NOMO-1 treated with dmso at 0.1 percent for 144 hours (cell line): ENCODE measurements around the gene ADIPOR1.
A peak's percentile ranks its signal among the peaks of the same experiment; 100 is the strongest.
"Not testable (repeated sequence)": the region's sequence is repeated elsewhere in the genome, so short reads cannot be mapped to it uniquely, and the experiment has no call there.

Source experiments
- DNase-seq: peaks from one replicate; lab custom pipeline; 2025; ENCODE audit not compliant: unreplicated experiment; lab: John Stamatoyannopoulos, UW

ADIPOR1 gene, protein sequence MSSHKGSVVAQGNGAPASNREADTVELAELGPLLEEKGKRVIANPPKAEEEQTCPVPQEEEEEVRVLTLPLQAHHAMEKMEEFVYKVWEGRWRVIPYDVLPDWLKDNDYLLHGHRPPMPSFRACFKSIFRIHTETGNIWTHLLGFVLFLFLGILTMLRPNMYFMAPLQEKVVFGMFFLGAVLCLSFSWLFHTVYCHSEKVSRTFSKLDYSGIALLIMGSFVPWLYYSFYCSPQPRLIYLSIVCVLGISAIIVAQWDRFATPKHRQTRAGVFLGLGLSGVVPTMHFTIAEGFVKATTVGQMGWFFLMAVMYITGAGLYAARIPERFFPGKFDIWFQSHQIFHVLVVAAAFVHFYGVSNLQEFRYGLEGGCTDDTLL

DNA sequence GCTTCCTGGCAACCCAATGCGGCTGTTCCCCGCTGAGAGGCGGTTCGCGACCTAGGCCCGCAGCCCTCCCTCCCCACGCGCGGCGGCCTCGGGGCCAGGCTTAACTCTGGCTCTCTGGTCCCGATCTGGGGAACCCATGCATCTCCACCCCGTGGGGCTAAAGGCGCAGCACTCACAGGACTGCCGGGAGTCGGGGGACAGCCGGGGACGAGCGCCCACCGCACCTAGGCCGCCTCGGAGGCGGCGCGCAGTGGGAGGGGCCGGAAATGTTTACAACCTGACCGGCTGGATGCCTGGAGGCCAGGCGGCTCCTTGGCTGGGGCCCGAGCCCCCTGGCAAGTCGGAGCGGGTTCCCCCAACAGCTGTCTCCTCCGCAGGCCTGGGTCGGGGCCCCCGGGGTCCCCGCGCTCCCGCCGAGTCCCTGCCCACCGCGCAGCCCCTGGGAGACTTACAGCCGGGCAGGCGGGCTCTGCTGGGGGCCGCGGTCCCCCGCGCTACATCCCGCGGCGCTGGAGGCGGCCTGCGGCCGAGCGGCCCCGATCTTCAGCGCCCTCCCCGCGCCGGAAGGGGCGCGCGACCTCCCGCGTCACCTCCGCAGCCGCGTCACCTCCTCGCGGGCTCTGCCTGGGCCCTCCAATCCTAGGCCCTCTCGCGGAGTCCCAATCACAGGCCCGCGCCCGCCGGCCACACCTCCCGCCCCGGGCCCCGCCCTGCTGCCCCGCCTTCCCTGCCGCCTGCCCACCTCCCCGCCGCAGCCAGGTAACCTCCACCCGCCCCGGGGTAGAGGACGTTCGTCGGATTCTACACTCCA lies at the start of gene ADIPOR1:
ADIPOR1 (minus strand) TSS at position 580 of the 811 bp plus-strand sequence. CDS start 7,242 bp downstream, outside the sequence.
- peak; percentile 87 for DNase-seq

DNA sequence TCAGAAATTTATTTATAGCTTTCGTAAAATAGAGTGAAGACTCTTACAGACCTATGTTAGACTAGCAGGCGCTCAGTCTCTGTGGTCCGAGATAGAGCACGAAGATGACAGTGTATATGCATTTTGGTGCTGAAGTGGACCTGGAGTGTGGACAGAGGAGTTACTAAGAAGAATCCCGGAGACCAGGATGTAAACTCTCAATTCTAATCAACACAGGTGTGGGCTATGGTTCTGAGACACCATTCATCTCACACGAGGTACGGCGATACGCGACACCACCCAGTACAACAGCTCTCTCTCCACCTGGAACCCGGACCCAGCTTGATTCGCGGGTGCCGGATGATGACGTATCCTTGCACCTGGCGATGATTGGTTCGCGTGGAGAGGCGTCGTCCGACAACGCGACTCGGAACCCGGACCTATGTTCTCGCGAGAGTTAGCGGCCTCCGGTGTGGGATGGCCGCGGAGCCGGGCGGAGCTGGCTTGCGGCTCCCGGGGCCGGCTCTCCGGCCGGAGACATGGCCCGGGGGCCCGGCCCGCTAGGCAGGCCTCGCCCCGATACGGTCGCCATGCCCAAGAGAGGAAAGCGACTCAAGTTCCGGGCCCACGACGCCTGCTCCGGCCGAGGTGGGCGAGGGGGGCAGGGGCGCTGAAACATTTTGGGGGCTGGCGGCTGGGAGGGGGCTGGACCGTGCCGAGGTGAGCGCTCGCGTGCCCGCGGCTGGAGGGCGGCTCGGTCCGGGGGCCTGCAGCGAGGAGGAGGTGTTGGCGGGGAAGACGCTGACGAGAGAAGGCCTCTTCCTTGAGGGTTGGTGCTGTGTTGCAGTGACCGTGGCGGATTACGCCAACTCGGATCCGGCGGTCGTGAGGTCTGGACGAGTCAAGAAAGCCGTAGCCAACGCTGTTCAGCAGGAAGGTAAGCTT lies 49.1 kb upstream of the ADIPOR1 start, which contains the start of gene TMEM183A:
TMEM183A (plus strand) TSS at position 427 of the 924 bp plus-strand sequence; CDS start at position 519, 92 bp downstream.
- peak; percentile 88 for DNase-seq

DNA sequence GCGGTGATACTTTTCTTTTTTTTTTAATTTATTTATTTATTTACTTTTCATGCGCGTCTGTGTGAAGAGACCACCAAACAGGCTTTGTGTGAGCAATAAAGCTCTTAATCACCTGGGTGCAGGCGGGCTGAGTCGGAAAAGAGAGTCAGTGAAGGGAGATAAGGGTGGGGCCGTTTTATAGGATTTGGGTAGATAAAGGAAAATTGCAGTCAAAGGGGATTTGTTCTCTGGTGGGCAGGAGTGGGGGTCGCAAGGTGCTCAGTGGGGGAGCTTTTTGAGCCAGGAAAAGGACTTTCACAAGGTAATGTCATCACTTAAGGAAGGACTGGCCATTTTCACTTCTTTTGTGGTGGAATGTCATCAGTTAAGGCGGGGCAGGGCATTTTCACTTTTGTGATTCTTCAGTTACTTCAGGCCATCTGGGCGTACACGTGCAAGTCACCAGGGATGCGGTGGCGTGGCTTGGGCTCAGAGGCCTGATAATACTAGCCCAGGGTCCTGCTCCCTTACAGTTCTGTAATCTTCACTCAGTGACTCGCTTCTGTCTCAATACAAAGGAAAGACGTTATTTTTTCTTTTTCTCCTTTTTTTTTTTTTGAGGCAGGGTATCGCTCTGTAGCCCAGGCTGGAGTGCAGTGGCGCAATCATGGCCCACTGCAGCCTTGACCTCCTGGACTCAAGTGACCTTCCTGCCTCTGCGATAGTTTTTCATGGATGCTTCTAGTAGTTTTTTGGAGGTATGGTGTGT lies 47.5 kb upstream of the ADIPOR1 start:
- not testable (repeated sequence) for DNase-seq

DNA sequence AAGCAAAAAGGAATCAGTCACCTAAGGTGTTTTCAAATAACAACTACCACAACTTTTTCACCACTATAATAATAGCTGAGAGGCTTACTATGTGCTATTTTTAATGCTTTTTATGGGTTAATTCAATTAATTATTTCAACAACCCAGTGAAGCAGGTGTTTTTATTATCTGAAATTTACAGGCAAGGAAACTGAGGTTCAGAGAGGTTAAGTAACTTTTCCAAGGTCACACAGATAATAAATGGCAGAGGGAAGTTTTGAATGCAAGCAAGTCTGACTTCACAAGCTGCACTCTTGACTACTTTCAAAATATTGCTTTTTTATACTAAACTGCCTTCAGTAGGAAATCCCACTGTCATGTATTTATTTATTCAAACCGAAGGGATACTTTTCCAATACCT lies 44.8 kb upstream of the ADIPOR1 start:
- DNase-seq = no peak

DNA sequence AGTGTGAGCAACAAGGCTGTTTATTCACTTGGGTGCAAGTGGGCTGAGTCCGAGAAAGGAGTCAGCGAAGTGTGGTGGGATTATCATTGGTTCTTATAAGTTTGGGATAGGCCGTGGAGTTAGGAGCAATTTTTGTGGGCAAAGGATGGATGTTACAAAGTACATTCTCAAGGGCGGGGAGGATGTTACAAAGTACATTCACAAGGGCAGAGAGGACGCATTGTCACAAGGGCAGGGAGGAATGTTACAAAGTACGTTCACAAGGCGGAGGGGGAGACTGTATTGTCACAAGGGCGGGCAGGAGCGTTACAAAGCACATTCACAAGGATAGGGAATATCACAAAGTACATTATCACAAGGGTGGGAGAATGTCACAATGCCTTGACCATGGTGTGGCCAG lies 43.9 kb upstream of the ADIPOR1 start:
- no peak for DNase-seq

DNA sequence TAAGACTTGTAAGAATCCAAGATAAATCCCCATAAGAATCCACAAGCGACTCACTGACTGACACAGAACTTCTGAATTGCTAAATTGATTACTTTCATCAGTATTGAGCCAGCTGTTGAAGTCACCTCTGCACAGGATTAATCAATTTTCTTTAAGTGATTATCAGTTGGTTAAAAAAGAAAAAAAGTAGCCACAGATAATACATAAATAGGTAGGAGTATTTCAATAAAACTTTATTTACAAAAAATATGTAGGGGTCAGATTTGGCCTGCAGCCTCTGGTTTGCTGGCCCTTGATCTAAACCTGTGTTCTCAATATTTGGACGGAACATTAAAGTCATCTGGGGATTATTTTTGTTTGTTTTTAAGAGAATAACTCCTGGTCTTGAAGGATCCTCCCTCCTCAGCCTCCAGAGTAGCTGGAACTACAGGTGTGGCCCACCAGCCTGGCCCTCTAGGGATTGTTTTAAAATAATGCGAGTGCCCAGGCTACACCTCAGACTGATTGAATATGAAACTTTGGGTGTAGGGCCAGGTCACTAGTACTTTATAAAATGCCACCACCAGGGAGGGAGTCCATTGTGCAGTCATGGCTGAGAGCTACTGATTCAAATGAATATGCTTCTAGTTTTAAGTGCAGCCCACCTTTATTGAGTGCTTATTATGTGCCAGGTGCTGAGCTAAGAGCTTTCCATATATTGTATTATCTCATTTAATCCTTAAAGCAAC lies 42.3 kb upstream of the ADIPOR1 start:
- DNase-seq = no peak

DNA sequence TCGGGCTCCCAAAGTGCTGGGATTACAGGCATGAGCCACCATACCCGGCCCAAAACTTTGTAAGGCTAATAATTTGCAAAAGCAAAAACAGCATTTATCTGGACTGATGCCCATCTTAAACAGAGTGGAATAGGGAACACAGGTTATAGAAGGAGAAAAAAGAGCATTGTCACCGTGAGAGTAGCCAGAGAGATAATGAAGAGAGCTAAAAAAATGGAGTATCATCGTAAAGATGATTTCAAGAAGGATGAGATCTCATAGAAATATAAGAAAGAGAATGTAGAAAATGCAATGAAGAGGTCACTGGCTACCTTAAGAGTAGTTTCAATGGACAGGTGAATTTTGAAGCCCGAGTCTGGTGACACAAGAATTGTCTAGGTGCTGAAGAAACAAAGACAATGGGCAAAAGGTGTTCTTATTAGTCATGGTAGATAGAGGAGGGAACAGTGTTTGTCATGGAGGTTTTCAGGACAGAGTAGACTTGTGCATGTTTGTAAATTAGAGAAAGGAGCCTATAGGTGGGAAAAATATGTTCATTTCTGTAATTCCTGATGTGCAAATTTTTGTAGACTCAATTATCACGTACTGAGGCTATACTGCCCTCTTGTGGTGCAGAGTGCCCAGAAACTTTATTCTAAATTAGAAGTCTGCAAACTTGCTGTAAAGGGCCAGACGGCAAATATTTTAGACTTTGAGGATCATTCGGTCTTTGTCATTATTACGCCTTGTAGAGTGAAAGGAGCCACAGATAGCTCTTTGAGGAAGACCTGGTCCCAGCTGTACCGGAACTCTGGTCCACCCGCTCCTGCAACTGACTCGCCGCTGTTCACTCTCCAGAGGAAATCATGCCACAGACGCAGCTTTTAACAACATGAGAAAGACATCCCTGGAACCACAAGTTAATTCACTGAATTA lies 41.0 kb upstream of the ADIPOR1 start:
- peak; percentile 22 for DNase-seq

DNA sequence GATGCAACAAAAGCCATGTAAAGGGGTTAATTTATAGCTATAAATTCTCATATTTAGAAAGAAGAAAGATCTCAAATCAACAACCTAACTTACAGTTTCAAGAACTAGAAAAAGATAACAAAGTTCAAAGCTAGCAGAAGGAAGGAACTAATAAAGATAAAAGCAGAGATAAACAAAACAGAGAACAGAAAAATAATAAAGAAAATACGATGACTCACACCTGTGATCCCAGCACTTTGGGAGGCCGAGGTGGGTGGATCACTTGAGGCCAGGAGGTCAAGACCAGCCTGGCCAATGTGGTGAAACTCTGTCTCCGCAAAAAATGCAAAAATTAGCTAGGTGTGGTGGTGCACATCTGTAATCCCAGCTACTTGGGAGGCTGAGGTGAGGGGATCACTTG lies 36.6 kb upstream of the ADIPOR1 start:
- DNase-seq = no peak

DNA sequence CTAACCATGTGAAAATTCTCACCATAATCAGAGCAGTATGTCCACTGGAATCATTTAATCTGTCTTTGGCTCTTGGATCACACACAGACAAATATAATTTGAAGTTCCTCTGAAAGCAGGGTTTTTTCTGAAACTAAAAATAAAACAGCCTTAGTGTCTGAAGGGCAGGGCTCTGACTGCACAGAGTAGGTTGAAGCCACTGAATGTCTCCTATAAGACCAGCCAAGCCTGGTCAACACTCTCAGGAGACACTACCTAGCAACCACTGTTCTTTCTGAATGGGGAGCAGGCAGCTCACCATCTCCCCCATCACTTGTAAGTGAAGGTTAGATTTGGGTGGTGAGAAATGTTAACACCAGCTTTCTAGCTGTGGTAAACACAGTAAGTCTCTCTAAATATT lies 33.0 kb upstream of the ADIPOR1 start:
- DNase-seq = no peak

DNA sequence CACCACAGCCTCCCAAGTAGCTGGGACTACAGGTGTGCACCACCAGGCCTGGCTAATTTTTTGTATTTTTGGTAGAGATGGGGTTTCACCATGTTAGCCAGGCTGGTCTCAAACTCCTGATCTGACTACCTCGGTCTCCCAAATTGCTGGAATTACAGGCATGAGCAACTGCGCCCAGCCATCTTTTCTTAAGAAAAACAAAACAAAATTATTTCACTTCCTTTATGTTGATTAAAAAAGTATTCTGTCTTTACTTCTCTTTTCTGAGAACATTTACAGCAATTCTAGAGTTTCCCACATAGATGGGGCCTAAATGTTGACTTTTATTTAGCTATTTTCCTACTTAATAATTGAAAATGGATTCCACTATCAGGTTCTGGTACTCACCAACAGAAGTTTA lies 31.8 kb upstream of the ADIPOR1 start:
- no peak for DNase-seq

DNA sequence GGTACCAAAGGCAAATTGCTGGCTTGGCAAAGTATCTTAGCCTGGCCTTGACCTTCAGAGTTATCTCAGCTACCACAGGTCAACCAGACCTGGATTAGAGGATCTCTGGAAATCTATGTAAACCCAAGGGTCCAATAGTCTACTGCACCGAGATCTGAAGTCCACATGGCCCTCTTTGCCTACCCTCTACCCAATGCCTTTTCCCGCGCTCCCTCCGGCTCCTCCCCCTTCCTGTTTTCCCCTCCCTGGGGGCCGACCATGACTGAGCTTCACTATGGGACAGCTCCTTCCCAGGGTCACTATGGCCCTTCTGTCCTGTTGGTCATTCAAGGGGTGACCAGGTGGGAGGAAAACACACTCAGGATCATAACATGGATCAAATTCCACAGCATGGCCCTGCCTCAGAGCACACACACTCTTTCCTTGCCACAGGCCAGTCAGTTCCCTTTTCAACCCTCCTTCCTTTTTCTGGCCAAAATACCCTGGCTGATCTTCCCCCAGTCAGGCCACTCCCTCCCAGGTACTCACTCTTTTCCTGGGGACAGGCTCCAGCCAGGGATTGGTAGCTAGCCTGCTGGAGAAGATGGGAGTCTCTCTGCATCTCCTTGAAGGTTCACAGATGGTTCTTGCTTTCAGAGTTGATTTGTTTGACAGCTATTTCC lies 29.9 kb upstream of the ADIPOR1 start:
- DNase-seq = peak; percentile 42

DNA sequence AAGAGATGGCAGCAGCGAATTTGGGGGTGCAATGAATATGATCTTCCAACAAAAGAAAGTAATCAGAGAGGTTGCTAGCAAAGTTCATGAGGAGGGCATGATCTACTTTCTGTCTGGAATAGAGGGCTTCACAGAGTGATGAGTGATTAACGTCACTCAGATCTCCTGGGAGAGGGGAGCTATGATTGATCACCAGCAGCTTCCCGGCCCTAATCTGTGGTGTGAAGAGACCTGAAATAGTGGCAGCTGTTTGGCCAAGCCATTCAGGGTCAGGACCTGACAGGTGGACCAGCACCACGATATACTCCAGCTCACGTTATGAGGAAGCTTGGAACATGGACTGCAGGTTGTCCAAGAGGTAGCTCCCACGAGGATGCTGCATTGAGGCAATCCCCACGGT lies 29.1 kb upstream of the ADIPOR1 start:
- no peak for DNase-seq

DNA sequence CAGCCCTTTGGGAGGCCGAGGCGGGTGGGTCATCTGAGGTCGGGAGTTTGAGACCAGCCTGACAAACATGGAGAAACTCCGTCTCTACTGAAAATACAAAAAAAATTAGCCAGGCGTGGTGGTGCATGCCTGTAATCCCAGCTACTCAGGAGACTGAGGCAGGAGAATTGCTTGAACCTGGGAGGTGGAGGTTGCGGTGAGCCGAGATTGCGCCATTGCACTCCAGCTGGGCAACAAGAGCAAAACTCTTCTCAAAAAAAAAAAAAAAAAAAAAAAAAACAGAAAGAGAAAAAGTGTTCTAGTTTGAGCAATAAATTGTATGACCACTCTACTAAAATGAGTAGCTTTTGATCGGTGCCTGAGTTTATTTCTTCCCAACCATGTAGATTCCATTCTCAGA lies 28.0 kb upstream of the ADIPOR1 start:
- peak; percentile 7 for DNase-seq

DNA sequence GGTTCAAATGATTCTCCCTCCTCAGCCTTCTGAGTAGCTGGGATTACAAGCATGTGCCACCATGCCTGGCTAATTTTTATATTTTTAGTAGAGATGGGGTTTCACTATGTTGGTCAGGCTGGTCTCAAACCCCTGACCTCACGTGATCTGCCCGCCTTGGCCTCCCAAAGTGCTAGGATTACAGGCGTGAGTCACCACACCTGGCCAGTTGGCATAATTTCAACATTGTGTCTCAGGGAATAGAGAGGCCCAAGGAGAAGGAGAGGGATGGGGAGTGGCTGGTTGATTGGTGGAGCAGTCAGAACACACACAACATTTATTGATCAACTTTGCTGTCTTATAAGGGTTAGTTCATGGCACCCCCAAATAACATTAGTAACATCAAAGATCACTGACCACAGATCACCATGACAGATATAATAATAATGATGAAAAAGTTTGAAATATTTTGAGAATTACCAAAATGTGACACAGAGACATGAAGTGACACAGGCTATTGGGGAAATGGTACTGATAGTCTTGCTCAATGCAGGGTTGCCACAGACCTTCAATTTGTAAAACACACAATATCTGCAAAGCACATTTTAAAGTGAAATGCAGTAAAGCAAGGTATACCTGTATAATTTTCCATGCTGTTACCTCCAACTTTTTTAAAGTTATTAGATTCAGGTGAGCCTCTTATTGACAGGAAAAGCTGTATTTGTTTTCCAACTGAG lies 24.8 kb upstream of the ADIPOR1 start:
- DNase-seq = no peak

DNA sequence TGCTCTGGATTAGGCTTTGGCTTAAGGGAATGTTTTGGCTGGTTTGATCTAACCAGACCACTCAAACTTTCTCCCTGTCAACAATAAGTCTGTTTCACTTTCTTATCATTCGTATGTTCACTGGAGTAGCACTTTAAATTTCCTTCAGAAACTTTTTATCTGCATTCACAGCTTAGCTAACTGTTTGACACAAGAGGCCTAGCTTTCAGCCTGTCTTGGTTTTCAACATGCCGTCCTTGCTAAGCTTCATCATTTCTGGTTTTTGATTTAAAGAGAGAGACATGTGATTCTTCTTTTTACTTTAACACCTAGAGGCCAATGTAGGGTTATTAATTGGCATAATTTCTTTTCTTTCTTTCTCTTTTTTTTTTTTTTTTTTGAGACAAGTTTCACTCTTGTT lies 23.8 kb upstream of the ADIPOR1 start:
- no peak for DNase-seq

DNA sequence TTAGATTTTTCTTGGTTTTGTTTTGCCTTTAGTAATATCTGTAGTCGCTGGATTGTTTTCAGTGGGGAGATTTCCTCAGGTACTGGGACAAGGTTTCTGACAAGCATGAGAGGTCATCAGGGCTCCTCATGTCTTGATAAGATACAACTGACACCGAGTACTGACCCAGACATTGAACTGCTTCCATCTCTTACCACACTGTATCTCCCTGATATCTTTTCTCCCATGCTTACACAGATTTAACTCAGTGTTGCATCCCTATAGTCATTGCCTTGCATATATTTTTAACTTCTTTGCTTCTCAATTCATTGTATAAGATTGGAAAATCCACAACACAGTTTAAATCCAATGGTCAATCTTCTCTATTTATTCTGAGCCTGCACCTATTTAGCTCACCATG lies 21.3 kb upstream of the ADIPOR1 start:
- DNase-seq = no peak

DNA sequence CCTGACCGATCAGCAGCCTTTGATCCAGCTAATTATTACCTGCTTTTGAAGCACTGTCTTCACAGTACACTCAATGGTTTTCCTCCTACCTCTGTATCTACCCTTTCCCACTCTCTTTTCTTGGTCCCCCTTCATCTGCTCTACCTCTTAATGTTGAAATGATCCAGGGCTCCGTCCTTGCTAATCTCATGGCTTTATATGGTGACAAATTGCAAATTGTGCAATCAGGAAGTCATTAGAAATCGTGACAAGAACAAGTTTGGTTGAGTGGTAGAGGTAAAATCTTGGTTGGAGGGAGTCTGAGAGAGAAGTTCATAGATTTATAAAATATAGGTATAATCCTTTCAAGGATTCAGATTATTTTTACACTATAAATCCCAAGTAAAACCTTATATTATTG lies 18.5 kb upstream of the ADIPOR1 start:
- DNase-seq = peak; percentile 36
